SK-MEL-5 (cell line): Measurements from ENCODE around the gene LUC7L. TPM values are rescaled to one million over a fixed set of nuclear protein-coding genes. Genes with fewer than 3 reads are reported as not detected.
"Not testable (repeated sequence)": the region's sequence is repeated elsewhere in the genome, so short reads cannot be mapped to it uniquely, and the experiment has no call there.

Experiments
- DNase-seq: peaks from one replicate; pipeline ENCODE4 v3.0.0-alpha.2; 2016; ENCODE audit warnings: low read depth, low spot score
- in situ Hi-C: cut with HindIII; loops from 2 replicates; pipeline ENCODE4 v1.10.0; 2016; ENCODE audit warnings: low sequenced_read_pairs, high pct_unique_total_duplicates, low pct_unique_long_range_greater_than_20kb
- total RNA-seq: library from RNA; depleted of rRNA; stranded (reverse); fragments of >200 nt; shearing (Covaris generic); gene quantifications from 2 replicates; pipeline ENCODE4 v1.2.3, GENCODE V29; 2014

The LUC7L gene
- total RNA-seq, 1 experiment from 2014 or later = 28.2 TPM

DNA sequence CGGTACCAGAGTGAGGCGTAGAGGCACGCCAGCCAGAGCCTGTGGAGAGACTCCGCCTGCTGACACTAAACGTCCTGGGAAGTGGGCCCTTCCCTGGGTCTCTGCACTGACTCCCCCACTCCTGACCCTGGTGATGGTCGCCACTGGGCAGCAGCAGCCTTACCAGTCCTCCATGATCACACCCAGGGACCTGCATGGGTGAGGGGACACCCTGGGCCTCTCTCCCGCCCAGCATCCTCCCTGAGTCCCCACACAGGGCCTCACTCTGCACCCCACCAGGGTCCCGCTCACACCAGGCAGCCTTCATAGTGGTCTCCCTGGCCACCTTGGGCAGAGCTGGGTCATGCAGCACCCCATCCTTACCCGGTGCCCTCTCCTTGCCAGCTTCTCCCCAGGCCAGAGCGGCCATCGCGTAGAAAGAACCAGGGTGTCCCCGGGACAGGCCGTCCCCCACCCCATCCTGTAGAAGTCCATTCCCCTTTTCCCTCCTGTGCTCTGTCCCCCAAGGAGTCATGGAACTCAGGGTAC lies 35.8 kb upstream of the LUC7L start:
- DNase-seq = no peak
- in situ Hi-C loops = no loop called here

DNA sequence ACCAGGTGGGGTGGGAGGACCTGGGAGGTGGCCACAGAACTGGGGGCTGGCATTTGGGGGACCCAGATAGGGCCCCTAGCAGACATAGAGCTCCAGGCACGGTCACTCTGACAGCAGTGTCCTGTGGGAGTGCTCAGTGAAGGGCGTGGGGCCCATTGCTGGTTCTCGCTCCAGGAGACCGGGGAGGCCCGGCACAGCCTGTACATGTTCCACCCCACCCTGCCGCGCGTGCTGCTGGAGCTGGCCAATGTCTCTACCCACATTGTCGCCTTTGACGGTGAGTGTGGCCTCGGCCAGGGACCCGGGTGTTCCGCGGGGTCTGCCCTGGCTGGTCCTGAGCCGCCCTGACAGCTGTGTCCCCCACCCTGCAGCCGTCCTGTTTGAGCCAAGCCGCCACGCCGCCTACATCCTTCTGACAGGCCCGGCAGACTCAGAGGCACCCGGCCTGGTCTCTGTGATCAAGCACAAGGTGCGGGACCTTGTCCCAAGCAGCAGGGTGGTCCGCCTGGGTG lies 35.2 kb upstream of the LUC7L start:
- in situ Hi-C loops = no loop called here

DNA sequence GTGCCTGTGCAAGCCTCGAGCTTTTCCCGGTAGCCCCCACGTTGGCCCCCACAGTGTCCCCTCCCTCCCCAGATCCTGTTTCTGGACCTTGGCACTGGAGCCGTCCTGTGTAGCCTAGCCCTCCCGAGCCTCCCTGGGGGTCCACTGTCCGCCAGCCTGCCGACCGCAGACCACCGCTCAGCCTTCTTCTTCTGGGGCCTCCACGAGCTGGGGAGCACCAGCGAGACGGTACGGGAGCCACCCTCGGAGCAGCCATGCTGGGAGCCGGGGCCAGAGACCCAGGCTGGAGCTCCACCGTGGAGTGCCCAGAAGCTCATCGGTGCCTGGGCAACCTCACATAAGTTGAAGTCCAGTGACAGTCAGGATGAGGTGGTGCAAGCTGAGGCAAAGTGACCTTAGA lies 34.7 kb upstream of the LUC7L start:
- in situ Hi-C loops = no loop called here
- no peak for DNase-seq

More for the DNA sequence above, 35.2 kb upstream of the LUC7L start:
- DNase-seq = no peak

DNA sequence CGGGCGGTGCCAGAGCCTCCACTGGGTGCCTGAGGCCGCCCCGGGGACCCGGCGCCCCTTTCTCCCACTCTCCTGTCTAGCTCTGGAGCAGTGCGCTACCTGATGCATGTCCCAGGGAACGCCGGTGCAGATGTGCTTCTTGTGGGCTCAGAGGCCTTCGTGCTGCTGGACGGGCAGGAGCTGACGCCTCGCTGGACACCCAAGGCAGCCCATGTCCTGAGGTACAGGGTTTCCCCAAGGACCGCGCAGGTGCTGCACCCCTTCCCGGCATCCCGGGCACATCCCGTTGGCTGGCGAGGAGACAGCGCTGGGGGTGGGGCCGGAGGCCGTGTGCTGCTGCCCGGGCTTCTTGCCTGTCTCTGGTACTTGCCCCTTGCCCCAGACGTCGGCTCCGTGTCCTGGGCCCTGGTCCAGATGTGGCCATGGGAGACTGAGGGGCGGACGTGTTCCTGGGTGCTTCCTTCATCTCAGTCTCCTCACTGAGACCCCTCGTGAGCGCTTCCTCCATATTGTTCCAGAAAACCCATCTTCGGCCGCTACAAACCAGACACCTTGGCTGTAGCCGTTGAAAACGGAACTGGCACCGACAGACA lies 34.0 kb upstream of the LUC7L start:
- no peak for DNase-seq
- in situ Hi-C loops = no loop called here

DNA sequence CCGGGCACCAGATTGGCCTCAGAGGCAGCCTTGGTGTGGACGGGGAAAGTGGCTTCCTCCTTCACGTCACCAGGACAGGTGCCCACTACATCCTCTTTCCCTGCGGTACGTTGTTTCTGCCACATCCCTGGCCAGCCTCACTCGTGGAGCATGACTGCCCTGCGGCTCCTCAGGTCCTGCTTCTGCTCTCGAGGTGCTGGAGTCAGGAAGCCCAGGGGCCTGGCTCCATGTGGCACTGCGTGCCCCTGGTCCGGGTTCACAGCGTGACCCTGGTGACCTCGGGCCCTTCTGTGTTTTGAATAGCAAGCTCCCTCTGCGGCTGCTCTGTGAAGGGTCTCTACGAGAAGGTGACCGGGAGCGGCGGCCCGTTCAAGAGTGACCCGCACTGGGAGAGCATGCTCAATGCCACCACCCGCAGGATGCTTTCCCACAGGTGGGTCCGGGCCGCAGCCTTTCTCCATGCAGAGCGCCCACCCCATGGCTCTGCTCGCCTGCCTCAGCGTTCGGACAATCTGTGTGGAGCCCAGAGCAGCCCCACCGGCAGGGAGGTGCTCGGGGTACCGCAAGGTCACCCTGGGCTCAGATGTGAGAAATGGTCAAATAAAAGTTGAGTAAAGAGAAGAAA lies 33.0 kb upstream of the LUC7L start:
- in situ Hi-C loops = no loop called here
- no peak for DNase-seq

DNA sequence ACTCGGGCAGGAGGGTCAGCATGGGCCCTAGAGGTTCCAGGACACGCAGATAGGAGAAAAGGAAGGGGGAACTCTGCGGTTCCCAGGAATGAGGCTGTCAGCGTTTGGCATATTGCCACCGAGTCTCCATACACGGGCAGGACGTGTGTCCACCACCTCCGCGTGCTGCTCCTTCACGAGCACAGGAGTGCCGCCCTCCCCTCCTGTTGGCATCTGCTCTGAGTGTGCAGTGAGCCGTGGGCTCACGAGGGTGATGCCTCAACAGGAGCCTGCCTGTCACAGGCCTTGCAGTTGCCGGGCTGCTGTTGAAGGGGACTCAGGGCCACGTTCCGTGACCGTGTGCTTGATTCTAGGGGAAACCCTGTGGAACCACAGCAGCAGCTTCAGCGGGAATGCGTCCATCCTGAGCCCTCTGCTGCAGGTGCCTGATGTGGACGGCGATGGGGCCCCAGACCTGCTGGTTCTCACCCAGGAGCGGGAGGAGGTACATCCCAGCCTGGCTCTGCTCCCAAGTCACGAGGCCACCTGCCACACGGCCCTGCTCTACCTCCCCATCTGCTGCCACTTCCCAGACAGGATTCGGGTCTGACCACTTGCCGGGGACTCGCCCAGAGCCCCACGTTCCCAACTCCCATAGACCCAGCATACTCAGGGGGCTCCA lies 31.9 kb upstream of the LUC7L start:
- in situ Hi-C loops = no loop called here
- no peak for DNase-seq

DNA sequence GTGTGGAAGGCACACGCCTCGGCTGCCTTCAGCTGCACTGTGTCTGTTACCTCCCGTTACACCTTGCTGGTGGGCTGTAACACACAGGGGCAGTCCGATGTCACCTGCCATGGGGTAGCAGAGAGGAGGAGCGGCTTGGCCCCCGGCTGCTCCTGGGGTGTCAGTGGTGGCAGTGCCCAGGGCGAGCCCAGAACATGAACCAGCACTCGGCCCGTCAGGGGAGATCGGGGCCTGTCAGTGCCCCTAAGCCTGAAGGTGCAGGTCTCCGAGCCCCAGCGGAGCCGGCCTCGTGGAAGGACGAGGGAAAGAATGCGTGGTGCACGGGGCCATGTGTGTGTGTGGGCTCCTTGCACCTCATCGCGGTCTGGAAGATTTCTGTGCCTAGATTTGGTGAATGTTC lies 31.1 kb upstream of the LUC7L start:
- in situ Hi-C loops = no loop called here
- no peak for DNase-seq

DNA sequence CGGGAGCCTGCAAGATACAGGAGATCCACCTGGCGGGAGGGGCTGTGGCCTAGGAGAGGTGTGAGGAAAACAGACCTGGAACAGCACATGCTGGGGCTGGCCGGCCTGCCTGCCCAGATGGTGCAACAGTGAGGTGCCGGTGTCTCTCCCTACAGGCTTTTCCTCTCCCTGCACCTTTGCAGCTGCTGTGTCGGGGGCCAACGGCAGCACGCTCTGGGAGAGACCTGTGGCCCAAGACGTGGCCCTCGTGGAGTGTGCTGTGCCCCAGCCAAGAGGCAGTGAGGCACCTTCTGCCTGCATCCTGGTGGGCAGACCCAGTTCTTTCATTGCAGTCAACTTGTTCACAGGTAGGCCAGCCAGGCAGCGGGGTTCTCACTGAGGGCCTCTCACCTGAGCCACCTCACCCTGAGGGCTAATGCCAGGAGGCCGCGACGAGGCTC lies 30.6 kb upstream of the LUC7L start:
- no peak for DNase-seq
- in situ Hi-C loops = no loop called here

DNA sequence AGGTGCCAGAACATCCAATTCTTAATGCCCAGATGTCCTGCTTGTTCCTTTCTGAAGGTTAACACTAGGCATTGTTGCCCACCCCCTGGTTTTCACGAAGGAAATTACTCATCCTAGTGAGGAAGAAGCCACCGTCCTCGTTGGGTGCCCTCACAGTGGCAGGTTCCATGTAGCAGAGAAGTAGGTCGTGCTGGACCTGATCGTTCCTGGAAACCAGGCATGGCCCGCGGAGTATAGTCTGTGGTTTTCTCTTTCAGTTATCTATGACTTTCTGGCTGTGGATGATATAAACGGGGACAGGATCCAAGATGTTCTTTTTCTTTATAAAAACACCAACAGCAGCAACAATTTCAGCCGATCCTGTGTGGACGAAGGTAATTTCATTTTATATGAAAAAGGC lies 30.0 kb upstream of the LUC7L start:
- no peak for DNase-seq
- in situ Hi-C loops = no loop called here

DNA sequence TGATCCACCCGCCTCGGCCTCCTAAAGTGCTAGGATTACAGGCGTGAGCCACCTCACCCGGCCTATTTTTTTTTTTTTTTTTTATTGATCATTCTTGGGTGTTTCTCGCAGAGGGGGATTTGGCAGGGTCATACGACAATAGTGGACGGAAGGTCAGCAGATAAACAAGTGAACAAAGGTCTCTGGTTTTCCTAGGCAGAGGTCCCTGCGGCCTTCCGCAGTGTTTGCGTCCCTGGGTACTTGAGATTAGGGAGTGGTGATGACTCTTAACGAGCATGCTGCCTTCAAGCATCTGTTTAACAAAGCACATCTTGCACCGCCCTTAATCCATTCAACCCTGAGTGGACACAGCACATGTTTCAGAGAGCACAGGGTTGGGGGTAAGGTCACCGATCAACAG lies 28.8 kb upstream of the LUC7L start:
- DNase-seq, in situ Hi-C loops: not testable (repeated sequence)

DNA sequence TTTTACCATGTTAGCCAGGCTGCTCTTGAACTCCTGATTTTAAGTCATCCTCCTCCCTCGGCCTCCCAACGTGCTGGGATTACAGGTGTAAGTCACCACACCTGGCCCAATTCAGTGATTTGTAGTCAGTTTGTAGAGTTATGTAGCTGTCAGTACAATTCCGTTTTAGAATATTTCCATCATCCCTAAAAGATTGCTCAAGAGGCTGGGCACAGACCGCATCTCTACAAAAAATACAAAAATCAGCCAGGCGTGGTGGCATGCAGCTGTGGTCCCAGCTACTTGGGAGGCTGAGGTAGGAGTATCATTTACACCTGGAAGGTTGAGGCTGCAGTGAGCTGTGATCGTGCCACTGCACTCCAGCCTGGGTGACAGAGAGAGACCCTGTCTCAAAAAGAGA lies 25.9 kb upstream of the LUC7L start:
- in situ Hi-C loops = no loop called here
- DNase-seq = no peak

DNA sequence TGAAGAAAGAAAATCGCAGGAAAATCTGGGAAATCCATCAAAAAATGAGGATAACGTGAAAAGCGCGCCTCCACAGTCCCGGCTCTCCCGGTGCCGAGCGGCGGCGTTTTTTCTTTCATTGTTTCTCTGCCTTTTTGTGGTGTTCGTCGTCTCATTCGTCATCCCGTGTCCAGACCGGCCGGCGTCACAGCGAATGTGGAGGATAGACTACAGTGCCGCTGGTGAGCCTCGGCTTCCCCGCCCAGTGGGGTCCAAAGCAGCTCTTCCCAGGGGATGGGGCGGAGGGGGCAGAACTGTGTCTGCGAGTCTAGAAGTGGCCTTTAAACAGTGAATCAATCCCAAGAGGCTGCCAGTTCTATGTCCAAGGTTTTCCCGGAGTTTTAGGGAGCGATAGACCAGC lies 25.2 kb upstream of the LUC7L start:
- no peak for DNase-seq
- in situ Hi-C loops = no loop called here

DNA sequence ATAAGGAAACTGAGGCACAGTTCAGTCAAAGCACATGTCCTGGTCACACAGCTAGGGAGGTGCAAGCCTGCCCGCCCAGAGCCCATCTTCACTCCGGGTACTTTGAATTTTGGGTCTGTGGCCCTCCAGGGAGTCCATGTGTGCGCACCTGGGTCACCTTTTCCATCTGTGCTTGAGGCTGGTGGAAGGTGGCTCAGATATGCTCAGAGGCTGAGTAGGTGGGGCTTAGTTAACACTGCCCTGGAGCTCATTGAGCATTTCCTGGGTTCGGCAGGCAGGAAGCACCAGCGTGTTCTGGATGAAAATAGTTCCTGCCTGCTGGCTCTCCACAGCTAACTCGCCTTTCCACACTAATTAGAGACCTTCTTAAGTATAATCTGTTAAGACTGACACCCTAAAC lies 24.6 kb upstream of the LUC7L start:
- DNase-seq = no peak
- in situ Hi-C loops = no loop called here

DNA sequence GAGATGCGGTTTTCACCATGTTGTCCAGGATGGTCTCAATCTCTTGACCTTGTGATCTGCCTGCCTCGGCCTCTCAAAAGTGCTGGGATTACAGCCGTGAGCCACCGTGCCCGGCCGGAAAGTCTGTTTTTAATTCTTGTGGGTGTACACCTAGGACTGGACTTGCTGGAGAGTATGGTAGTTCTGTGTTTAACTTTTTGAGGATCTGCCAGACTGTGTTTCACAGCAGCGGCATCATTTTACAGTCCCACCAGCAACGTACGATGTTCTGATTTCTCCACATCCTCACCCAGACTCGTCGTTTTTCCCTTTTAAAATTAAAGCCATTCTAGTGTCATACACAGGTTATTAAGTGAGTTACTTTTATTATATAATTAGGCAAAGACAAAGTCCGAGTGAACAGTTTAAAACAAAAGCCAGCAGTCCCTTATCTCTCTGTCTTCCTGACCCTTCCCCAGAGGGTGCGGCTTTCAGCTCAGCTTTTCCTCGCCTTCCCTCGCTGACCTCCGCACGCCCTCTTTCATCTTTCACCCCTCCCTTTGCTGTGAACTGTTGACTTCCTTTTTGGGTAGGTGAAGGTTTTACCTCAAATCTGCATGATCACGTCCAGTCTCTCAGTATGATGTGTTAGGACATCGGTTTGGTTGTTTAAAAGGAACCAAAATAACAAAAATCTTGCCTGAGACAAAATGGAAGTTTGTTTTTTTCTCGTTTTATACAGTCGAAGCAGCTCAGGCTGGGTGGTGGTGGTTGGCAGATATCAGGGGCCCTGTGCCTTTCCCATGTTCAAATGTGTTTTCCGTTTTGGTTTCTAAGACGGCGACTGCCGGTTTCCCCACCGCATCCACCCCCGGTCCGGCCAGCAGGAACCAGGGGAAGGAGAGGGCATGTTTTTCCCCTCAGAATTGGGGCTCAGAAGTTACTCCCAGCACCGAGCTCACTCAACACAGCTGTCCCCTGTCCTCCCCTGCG lies 23.4 kb upstream of the LUC7L start:
- no peak for DNase-seq
- in situ Hi-C loops = no loop called here

DNA sequence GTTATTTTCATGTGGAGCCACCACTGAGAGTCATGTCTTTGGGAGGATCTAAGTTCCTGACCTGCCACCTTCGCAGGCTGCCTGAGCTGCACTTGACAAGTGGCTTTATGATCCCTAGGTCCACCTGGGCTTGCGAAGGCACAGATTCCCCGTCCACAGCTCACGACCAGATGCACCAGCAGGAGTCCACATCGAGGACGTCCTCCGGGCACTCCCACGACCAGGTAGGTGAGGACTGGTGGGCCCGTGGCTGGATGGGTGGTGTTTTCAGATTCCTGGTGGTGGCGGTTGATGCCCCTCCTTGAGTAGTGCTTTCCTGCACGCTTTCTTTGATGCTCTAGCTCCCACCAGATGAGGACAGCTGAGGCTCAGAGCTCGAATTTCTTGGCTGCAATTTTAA lies 20.2 kb upstream of the LUC7L start:
- in situ Hi-C loops = no loop called here
- DNase-seq = no peak

DNA sequence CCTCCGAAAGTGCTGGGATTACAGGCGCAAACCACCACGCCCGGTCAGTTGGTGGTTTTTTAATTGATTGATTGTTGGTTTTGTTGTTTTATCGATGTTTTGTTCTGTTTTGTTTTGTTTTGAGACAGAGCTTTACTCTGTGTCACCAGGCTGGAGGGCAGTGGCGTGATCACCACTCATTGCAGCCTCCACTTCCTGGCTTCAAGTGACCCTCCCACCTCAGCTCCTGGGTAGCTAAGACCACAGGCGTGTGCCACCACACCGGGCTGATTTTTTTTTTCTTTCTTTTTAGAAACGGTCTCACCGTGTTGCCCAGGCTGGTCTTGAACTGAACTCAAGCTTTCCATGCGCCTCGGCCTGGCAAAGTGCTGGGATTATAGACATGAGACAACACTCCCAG lies 17.8 kb upstream of the LUC7L start:
- in situ Hi-C loops = no loop called here
- DNase-seq = no peak

DNA sequence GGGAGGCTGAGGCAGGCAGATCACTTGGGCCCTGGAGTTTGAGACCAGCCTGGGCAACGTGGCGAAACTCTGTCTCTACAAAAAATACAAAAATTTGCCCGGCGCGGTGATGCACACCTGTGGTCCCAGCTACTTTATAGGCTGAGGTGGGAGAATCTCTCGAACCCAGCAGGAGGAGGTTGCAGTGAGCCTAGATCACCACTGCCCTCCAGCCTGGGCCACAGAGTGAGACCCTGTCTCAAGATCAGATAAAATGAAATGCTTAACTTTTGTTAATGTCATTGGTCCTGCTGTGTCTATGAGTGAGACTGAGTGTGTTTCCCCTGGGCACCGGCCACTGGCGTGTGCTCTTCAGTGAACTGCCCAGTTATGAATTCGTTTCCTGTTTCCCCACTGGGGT lies 15.9 kb upstream of the LUC7L start:
- in situ Hi-C loops = no loop called here
- no peak for DNase-seq

DNA sequence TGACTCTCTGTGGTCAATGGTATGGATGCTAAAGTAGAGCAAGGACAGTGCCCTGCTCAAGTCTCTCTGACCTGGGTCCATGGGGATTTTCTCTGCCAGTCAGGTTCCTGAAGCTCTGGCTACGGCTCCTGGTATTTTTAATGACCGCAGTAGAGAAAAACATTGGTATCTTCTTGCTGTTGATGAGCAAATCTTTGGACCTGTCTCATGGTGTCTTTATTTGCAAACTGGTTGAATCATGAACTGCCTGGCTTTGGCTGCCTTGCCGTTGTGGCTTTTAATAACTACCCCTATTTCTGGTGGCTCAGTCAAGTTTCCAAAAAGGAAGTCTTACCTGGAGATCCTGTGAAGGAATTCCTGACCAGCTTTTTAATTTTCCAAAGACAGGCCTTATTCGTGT lies 14.1 kb upstream of the LUC7L start:
- in situ Hi-C loops = no loop called here
- DNase-seq = no peak
